Measurements from ENCODE around the gene PRKAG2.
"Not testable (repeated sequence)": the region's sequence is repeated elsewhere in the genome, so short reads cannot be mapped to it uniquely, and the experiment has no call there.

The PRKAG2 gene

GRCh38 chr7:151782598-151783448, 94.1 kb downstream of the PRKAG2 start:
- DNase-seq: peak; percentile 40 to 61 (median 53)

GRCh38 chr7:151782256-151782597, 94.7 kb downstream of the PRKAG2 start:
- DNase-seq: not testable (repeated sequence)

- DNase-seq: no peak
Observed at GRCh38 chr7:151781161-151781845, 95.6 kb downstream of the PRKAG2 start.

GRCh38 chr7:151780631-151781030, 96.3 kb downstream of the PRKAG2 start:
- DNase-seq: no peak

- no peak for DNase-seq
Observed at GRCh38 chr7:151779678-151780077, 97.2 kb downstream of the PRKAG2 start.

- DNase-seq: no peak
Observed at GRCh38 chr7:151779255-151779654, 97.7 kb downstream of the PRKAG2 start.

- DNase-seq: no peak
Observed at GRCh38 chr7:151777908-151778670, 98.8 kb downstream of the PRKAG2 start.

GRCh38 chr7:151777495-151777880, 99.4 kb downstream of the PRKAG2 start:
- no peak for DNase-seq

- DNase-seq: no peak
Observed at GRCh38 chr7:151776876-151777494, 99.9 kb downstream of the PRKAG2 start.

- no peak for DNase-seq
Observed at GRCh38 chr7:151776446-151776845, 100.5 kb downstream of the PRKAG2 start.

- no peak for DNase-seq
Observed at GRCh38 chr7:151775547-151776443, 101.1 kb downstream of the PRKAG2 start.

- no peak for DNase-seq
Observed at GRCh38 chr7:151774951-151775350, 102.0 kb downstream of the PRKAG2 start.

- DNase-seq: no peak
Observed at GRCh38 chr7:151773797-151774196, 103.1 kb downstream of the PRKAG2 start.

GRCh38 chr7:151770232-151770631, 106.7 kb downstream of the PRKAG2 start:
- DNase-seq: no peak

- peak in 1 of 4 experiments; percentile 14 for DNase-seq
Observed at GRCh38 chr7:151769188-151769821, 107.6 kb downstream of the PRKAG2 start.

GRCh38 chr7:151768805-151769187, 108.1 kb downstream of the PRKAG2 start:
- no peak for DNase-seq

- DNase-seq: no peak
Observed at GRCh38 chr7:151767557-151767956, 109.4 kb downstream of the PRKAG2 start.

- no peak for DNase-seq
Observed at GRCh38 chr7:151764056-151764920, 112.6 kb downstream of the PRKAG2 start.

GRCh38 chr7:151763420-151763984, 113.4 kb downstream of the PRKAG2 start:
- no peak for DNase-seq

- no peak for DNase-seq
Observed at GRCh38 chr7:151762583-151763245, 114.2 kb downstream of the PRKAG2 start.

All from activated CD4-positive, CD25-positive, alpha-beta regulatory T cell (primary cell).